Spleen (tissue), 7 donors: ENCODE results near the gene RGS8.

ENCODE experiments used
- POLR2A ChIP-seq, 3 donors: fragments of 450-650 bp; IDR thresholded peaks; one replicate each; pipeline ENCODE4 v1.5.1; 2017; ENCODE audit warnings: antibody characterized with exemption in 3 of 3, mild to moderate bottlenecking in 1 of 3
- POLR2AphosphoS5 ChIP-seq, 3 donors: sonication (generic); formaldehyde crosslinking; IDR thresholded peaks; one replicate each; pipeline ENCODE4 v1.5.1; 2017; ENCODE audit warnings: antibody characterized with exemption in 3 of 3
- TF ChIP-seq, protein P1 (sequence below), 11 experiments: fragments of 200-600 bp in 7 of 11; fragments of 450-650 bp in 4 of 11; sonication (generic) in 4 of 11; IDR thresholded peaks in 8 of 11; conservative IDR thresholded peaks in 3 of 11; 1 replicate in 7 of 11; 2 replicates in 4 of 11; pipeline versions ENCODE4 v1.4.0 to v1.8.0; 2016 to 2021; ENCODE audit warnings: antibody characterized with exemption in 11 of 11, inconsistent platforms in 4 of 11, mild to moderate bottlenecking in 1 of 11
- donor health status: DM: no; HTN: no; CAD: no; lungs with moderate emphysema.
- donor health status: DM: no; HTN: no; CAD: no.
- donor health status: DM: no; HTN: no; CAD: no.

DNA sequence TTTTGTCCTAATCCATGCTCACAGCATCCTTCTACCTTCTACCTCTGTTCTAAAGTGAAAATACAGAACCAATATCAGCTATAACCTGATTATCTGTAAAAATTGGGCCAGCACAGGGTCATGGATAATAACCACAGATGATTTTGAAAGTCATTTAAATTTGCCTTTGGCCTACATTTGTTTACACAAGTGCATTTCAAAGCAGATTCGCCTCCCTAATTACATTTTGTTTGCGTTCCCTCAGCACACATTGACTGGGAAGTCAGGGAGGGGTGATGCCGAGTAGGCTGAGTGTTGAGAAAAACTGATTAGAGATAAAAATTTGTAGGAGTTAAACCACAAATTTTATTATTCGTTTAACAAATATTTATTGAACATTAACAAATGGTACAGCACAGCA is 19.2 kb upstream of the RGS8 start:
- TF ChIP-seq, protein P1, sequence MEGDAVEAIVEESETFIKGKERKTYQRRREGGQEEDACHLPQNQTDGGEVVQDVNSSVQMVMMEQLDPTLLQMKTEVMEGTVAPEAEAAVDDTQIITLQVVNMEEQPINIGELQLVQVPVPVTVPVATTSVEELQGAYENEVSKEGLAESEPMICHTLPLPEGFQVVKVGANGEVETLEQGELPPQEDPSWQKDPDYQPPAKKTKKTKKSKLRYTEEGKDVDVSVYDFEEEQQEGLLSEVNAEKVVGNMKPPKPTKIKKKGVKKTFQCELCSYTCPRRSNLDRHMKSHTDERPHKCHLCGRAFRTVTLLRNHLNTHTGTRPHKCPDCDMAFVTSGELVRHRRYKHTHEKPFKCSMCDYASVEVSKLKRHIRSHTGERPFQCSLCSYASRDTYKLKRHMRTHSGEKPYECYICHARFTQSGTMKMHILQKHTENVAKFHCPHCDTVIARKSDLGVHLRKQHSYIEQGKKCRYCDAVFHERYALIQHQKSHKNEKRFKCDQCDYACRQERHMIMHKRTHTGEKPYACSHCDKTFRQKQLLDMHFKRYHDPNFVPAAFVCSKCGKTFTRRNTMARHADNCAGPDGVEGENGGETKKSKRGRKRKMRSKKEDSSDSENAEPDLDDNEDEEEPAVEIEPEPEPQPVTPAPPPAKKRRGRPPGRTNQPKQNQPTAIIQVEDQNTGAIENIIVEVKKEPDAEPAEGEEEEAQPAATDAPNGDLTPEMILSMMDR (IDR thresholded peaks at IDR 0.05 in 8 of 11, conservative IDR thresholded peaks at IDR 0.05 in 3 of 11), result no peak
- TF ChIP-seq POLR2A (IDR thresholded peaks at IDR 0.05) (no peak), POLR2AphosphoS5 (IDR thresholded peaks at IDR 0.05) (no peak)
